ENCODE data around the gene TBL3.
A peak's percentile ranks its signal among the peaks of the same experiment; 100 is the strongest.
"Not testable (repeated sequence)": the region's sequence is repeated elsewhere in the genome, so short reads cannot be mapped to it uniquely, and the experiment has no call there.

Gene TBL3

DNA sequence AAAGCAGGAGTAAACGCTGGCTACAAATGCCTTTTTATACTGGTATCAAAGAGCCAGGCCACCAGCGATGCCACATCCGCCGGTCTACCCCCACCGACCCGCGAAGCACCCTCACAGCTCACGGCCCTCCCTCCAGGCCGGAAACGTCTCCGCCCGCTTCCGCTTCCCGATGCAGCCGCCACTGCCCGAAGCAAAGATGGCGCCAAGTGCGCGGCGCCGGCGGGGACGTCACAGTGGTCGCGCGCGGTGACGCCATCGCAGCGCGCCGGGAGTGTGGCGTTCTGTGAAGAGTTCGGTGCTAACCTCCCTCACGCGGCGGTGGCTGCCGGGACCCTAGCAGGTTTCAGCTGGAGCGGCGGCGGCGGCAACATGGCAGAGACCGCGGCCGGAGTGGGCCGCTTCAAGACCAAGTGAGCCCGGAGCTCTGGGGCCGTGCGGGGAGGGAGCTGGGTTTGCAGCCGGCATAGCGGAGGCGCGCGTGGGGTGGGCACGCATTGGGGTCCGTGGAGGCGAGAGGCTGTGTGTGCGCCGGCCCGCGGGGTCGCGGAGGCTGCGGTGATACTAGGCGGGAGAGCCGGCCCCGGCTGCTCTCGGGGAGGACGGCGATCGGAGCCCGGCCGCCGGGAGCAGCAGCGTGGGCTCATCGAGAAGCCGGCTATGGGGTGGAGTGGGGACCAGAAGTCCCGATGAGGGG, at the start of gene TBL3:
TSS of gene TBL3 (plus strand) at position 258 of the 694 bp plus-strand sequence. CDS start at position 370, 112 bp downstream.
- peak; percentile 88 for DNase-seq (ENCODE audit: low read depth, low spot score)

- no peak for DNase-seq (ENCODE audit: low read depth, low spot score)
These were observed 49.5 kb upstream of the TBL3 start for GRCh38 chr16:1922357-1922756.

GRCh38 chr16:1923299-1924034, 48.4 kb upstream of the TBL3 start:
- DNase-seq (ENCODE audit: low read depth, low spot score) = no peak

DNA sequence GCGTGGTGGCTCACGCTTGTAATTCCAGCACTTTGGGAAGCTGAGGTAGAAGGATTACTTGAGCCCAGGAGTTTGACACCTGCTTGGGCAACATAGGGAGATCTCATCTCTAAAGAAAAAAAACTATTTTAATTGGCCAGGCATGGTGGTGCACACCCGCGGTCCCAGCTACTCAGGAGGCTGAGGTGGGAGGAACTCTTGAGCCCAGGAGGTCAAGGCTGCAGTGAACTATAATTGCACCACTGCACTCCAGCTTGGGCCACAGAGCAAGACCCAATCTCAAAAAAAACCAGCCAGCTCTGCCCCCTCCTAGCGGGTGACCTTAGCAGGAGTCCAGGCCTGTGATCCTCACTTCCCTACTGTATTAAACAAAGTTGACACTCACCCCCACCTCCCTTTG, 47.8 kb upstream of the TBL3 start:
- DNase-seq (ENCODE audit: low read depth, low spot score) = no peak

- DNase-seq (ENCODE audit: low read depth, low spot score) = no peak
These were observed 45.6 kb upstream of the TBL3 start for GRCh38 chr16:1926271-1926670.

DNA sequence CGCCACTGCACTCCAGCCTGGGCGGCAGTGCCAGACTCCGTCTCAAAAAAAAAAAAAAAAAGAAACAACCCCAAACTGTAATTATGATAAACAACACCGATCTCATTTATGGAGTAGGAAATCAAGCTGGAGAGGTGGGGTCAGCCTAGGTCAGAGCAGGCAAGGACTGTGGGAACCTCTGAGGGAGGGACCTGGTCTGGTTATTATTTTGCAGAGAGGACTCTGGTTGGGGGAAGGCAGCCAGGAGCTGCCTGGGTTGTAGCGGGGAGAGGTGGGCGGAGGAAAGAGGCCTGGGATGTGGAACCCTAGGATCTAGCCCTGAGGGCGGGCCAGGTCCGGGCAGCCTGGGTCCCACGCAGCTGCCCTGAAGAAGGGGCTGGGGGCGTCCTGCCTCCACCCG, 42.7 kb upstream of the TBL3 start:
- no peak for DNase-seq (ENCODE audit: low read depth, low spot score)

GRCh38 chr16:1929578-1930337, 42.1 kb upstream of the TBL3 start:
- no peak for DNase-seq (ENCODE audit: low read depth, low spot score)

DNA sequence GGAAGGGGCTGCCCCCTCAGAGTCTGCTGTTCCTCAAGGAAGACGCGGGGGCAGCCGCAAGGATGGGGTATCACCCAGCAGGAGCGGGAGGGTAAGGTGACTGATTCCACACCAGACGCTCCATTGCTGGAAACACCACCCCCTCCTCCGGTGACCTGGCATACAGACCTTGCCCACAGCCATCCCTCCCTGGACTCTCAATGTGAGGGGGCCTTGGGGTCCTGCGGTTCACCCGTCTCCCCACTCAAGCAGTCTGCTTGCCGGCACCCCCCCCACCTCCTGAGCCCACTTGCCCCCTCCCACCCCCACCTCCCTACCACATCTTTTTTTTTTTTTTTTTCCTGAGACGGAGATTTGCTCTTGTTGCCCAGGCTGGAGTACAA, 41.5 kb upstream of the TBL3 start:
- no peak for DNase-seq (ENCODE audit: low read depth, low spot score)

- DNase-seq (ENCODE audit: low read depth, low spot score) = no peak
These were observed 39.5 kb upstream of the TBL3 start for GRCh38 chr16:1932050-1933028.

DNA sequence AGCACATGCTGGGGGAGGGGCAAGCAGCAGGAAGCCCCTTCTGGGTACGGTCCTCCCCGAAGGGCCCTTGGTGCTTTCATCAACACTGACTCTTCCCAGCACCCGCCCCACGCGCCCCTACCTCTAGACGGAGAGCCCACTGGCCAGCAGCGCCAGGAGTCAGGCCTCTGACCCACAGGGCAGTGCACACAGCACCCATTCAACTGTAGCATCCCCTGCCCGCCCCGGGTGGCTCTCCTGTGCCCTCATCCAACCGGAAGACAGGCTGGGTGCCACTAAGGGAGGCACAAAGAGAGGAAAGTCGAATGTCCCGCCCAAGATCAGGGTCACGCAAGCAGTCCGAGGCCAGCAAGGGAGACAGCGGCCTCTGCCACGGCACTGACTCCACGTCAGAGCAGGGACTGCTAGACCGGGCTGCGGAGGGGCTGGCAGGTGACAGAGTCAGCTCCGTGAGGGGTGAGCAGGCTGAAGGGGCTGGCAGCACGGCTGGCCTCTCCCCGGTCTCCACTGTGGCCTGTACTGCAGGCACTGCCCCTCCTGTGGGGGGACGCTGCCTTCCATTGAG, 38.7 kb upstream of the TBL3 start:
- no peak for DNase-seq (ENCODE audit: low read depth, low spot score)

GRCh38 chr16:1936945-1937479, 34.8 kb upstream of the TBL3 start:
- no peak for DNase-seq (ENCODE audit: low read depth, low spot score)

DNA sequence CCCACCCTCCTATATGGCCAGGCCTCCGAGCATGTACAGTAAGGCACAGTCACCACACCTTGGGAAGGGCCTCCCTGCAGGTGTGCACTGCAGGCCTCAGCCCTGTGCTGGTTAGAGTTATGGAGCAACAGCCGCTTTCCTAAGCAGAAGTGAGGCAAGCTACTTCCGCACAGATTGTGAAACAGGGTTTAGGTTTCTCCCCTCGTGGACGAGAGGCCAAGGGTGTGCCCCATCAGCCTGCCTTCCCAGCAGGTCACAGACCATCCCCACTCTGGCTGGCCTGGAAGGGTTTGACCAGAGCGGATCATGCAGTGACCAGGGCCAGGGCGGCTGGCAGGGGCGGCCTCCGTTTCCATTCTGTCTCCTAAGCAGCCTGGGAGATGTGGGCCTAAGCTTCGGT, 33.5 kb upstream of the TBL3 start:
- DNase-seq (ENCODE audit: low read depth, low spot score) = no peak

GRCh38 chr16:1938910-1939309, 32.9 kb upstream of the TBL3 start:
- DNase-seq (ENCODE audit: low read depth, low spot score) = no peak

DNA sequence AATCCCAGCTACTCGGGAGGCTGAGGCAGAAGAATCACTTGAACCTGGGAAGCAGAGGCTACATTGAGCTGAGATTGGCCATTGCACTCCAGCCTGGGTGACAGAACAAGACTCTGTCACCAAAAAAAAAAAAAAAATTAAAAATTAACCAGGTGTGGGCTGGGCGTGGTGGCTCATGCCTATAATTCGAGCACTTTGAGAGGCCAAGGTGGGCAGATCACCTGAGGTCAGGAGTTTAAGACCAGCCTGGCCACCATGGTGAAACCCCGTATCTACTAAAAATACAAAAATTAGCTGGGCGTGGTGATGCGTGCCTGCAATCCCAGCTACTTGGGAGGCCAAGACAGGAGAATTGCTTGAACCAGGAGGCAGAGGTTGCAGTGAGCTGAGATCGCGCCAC, 32.0 kb upstream of the TBL3 start:
- DNase-seq (ENCODE audit: low read depth, low spot score) = not testable (repeated sequence)

GRCh38 chr16:1940273-1941161, 31.3 kb upstream of the TBL3 start:
- DNase-seq (ENCODE audit: low read depth, low spot score) = no peak

DNA sequence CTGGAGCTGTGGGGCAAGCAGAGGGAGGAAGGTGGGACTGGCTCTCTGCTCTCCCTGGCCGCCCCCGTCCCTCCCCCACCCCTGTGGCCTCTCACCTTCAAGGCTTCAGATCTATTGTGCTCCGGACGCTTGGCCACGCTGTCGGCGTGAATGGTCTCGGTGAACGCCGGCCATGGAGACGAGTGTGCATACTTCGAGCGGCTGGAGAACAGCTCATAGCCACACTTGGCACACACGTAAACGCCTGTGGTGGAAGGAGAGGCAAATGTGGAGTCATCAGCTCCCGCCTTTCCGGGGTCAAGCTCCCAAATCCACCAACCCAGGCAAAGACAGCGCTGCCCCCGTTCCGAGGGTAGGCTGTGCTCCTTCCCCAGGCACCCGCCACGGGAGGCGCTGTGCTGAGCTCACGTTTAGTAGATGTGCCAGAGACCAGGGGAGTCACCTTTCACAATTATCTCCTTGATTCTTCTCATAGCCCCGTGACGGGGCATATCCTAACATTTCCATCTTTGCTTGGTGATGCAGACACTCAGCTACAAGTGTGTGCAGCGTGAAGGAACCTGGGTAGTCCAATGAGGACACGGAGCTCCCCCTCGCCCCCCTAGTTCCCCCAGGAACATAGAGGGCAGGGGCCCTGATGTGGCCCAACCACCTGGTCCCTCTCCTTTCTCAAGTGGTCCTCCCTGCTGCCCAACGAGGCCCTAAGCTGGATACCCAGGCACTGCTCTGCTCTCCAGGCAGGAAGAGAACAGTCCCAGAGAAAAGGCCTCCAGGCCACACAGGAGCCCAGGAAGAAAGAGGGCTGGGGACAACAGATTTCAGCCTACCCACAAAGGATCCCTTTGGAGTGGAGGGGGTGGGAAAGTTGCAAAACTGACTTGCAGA, 30.4 kb upstream of the TBL3 start:
- DNase-seq (ENCODE audit: low read depth, low spot score) = no peak

- DNase-seq (ENCODE audit: low read depth, low spot score) = no peak
These were observed 29.6 kb upstream of the TBL3 start for GRCh38 chr16:1942047-1942809.

Measured in brain pericyte (primary cell).